Measurements from ENCODE around the gene AP1G2. TPM values are rescaled to one million over a fixed set of nuclear protein-coding genes. Genes with fewer than 3 reads are reported as not detected.

Gene AP1G2
- total RNA-seq, 1 experiment from 2014 or later: 155 TPM

GRCh38 chr14:23567186-23568020 is at the start of gene AP1G2 (continued):
- TF ChIP-seq POLR2AphosphoS5 (IDR thresholded peaks at IDR 0.05; ENCODE audit: low read depth, low read length): peak; percentile 89
- TF ChIP-seq CBX3 (IDR thresholded peaks at IDR 0.05; ENCODE audit: low read depth): no peak
- TF ChIP-seq JUND (IDR thresholded peaks at IDR 0.05): no peak
- TF ChIP-seq YY1 (IDR thresholded peaks at IDR 0.05; ENCODE audit: extremely low read depth, insufficient replicate concordance, low read depth, low read length): no peak
- TF ChIP-seq MAX (IDR thresholded peaks at IDR 0.05): 0 out of 2 replicates have a peak, but pooled peaks have one; percentile 54
- TF ChIP-seq ZFX (IDR thresholded peaks at IDR 0.05): peak; percentile 45; the same call in 1 of the 2 replicates

- ATAC-seq (no peak), DNase-seq (ENCODE audit: low read depth, low spot score) (no peak)
- Histone ChIP-seq H4K20me1 (ENCODE audit: insufficient read depth) (no peaks in the 10 kb centered on the region), H3K9ac (ENCODE audit: low read length) (no peak overlapping the region), H3K79me2 (ENCODE audit: insufficient read depth, low read length) (no peaks in the 10 kb centered on the region), H3K27ac (ENCODE audit: low read depth, low read length) (no peak overlapping the region), H2AFZ (ENCODE audit: low read depth, low read length, poor library complexity, severe bottlenecking) (no peak overlapping the region), H3K4me2 (ENCODE audit: low read length) (no peak overlapping the region), H3K9me2 (ENCODE audit: insufficient read depth) (no peaks in the 10 kb centered on the region), H3K36me3 (ENCODE audit: control insufficient read depth in 1 of 2, insufficient read depth in 2 of 2, low read length in 2 of 2) (no peaks in the 10 kb centered on the region), H3K9me3 (ENCODE audit: control insufficient read depth in 1 of 2, insufficient read depth in 1 of 2, low read depth in 1 of 2, low read length in 2 of 2) (no peaks in the 10 kb centered on the region), H3K4me3 (replicated peaks in 1 of 2; ENCODE audit: low read depth in 1 of 2, low read length in 2 of 2) (no peak overlapping the region), H3K4me1 (ENCODE audit: control insufficient read depth in 1 of 2, insufficient read depth in 2 of 2, low read length in 2 of 2) (no peaks in the 10 kb centered on the region), H3K27me3 (ENCODE audit: insufficient read depth, low read length) (no peaks in the 10 kb centered on the region)
- ChIA-PET POLR2A (no interaction called here), RAD21 (ENCODE audit: low non-redundant PET in 1 of 2, low total read pairs in 2 of 2, uncharacterized antibody in 2 of 2, unreplicated experiment in 2 of 2) (no interaction called here), CTCF (interaction anchor here (1.7 to 1.8 kb wide), 2 partner anchors 16 to 27 kb away, joined by 4 to 7 read pairs; no protein-coding TSS in a partner anchor)
- no TSS peak for BruUV-seq (replicated peaks)
- intact Hi-C loops (cut with micrococcal nuclease): no loop called here
- TF ChIP-seq FOSL1 (IDR thresholded peaks at IDR 0.05; ENCODE audit: low read depth) (no peak), POLR2A (IDR thresholded peaks at IDR 0.05; ENCODE audit: borderline replicate concordance, extremely low read depth, insufficient read depth, insufficient read length) (no peak), ATF3 (IDR thresholded peaks at IDR 0.05) (no peak), CTCF (IDR thresholded peaks at IDR 0.05 in 2 of 3, conservative IDR thresholded peaks at IDR 0.05 in 1 of 3; ENCODE audit: borderline replicate concordance in 1 of 3, insufficient read depth in 1 of 3, low read depth in 2 of 3, low read length in 2 of 3) (no peak), SP1 (IDR thresholded peaks at IDR 0.05; ENCODE audit: low read depth) (no peak), EGR1 (IDR thresholded peaks at IDR 0.05; ENCODE audit: low read depth) (no peak), ZFX (IDR thresholded peaks at IDR 0.05) (no peak), SRF (IDR thresholded peaks at IDR 0.05; ENCODE audit: low read depth) (no peak), ZBTB33 (IDR thresholded peaks at IDR 0.05; ENCODE audit: extremely low read depth, insufficient replicate concordance, low read length) (no peak), RAD21 (IDR thresholded peaks at IDR 0.05; ENCODE audit: low read depth) (no peak), YY1 (IDR thresholded peaks at IDR 0.05; ENCODE audit: extremely low read depth, insufficient replicate concordance, low read depth, low read length) (no peak), SIN3A (IDR thresholded peaks at IDR 0.05; ENCODE audit: low read depth) (no peak), JUND (IDR thresholded peaks at IDR 0.05) (no peak), REST (IDR thresholded peaks at IDR 0.05; ENCODE audit: low read depth) (no peak)
These were observed 48.3 kb upstream of the AP1G2 start for GRCh38 chr14:23615856-23616255.
